Body of pancreas (tissue), 4 donors: ENCODE results near the gene ZSCAN31.

Source experiments
- POLR2A ChIP-seq, 3 donors: fragments of 450-650 bp; IDR thresholded peaks; one replicate each; pipeline ENCODE4 v1.6.1; 2016; ENCODE audit warnings: antibody characterized with exemption in 3 of 3, mild to moderate bottlenecking in 2 of 3
- TF ChIP-seq, protein P1 (sequence below), 7 experiments: fragments of 450-650 bp in 4 of 7; fragments of 200-600 bp in 3 of 7; sonication (generic) in 3 of 7; IDR thresholded peaks; one replicate each; pipeline ENCODE4 v1.5.1; 2016 to 2019; ENCODE audit warnings: antibody characterized with exemption in 7 of 7

DNA sequence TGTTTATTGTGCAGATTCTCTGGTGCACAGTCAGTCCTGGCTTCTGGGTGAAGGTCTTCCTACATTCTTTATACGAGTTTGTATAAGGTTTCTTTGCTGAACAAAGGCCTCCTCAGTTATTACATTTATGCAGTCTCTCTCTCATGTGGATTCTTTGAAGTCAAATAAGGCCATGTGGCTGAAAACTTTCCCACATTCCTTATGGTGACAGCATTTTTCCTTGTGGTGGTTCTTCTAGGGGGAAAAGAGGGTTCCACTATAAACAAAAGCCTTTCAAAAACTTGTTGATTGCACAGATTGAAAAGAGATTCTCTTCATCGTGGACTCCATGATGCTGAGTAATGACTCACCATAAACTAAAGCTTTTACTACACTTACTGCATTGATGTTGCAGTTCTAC, 44.4 kb upstream of the ZSCAN31 start:
- TF ChIP-seq, protein P1, sequence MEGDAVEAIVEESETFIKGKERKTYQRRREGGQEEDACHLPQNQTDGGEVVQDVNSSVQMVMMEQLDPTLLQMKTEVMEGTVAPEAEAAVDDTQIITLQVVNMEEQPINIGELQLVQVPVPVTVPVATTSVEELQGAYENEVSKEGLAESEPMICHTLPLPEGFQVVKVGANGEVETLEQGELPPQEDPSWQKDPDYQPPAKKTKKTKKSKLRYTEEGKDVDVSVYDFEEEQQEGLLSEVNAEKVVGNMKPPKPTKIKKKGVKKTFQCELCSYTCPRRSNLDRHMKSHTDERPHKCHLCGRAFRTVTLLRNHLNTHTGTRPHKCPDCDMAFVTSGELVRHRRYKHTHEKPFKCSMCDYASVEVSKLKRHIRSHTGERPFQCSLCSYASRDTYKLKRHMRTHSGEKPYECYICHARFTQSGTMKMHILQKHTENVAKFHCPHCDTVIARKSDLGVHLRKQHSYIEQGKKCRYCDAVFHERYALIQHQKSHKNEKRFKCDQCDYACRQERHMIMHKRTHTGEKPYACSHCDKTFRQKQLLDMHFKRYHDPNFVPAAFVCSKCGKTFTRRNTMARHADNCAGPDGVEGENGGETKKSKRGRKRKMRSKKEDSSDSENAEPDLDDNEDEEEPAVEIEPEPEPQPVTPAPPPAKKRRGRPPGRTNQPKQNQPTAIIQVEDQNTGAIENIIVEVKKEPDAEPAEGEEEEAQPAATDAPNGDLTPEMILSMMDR (IDR thresholded peaks at IDR 0.05): no peak
- TF ChIP-seq POLR2A (IDR thresholded peaks at IDR 0.05): no peak
